Endothelial cell of umbilical vein (primary cell): ENCODE results near the gene RANBP17. TPM values are rescaled to one million over a fixed set of nuclear protein-coding genes. Genes with fewer than 3 reads are reported as not detected.

Experiments used
- BruUV-seq: library from RNA; stranded (reverse); fragments of 400-500 nt; replicated peaks from 2 replicates; lab custom pipeline; 2021; lab: Mats Ljungman, UMichigan
- CTCF ChIA-PET: fragments of 300-600, 350-600 bp; sonication (Branson Sonifier 250); formaldehyde crosslinking; loops from one replicate; lab custom pipeline; 2021; ENCODE audit warnings: antibody characterized with exemption, inconsistent platforms; lab: Charles Lee
- POLR2A ChIA-PET: fragments of 300-600, 350-600 bp; sonication (Branson Sonifier 250); formaldehyde crosslinking; loops from one replicate; lab custom pipeline; 2021; ENCODE audit warnings: antibody characterized with exemption, inconsistent platforms; lab: Charles Lee
- DNase-seq: peaks from one replicate; pipeline ENCODE4 v3.0.0-alpha.2; 2011; ENCODE audit warnings: low read depth, low spot score
- FAIRE-seq: peaks from 2 replicates; lab custom pipeline; 2011; peaks lifted over from hg19 to GRCh38; lab: Jason Lieb, UNC
- H2AFZ ChIP-seq: 2 replicates; pipeline ENCODE4 v1.6.0; 2012; ENCODE audit warnings: low read depth, low read length, control low read depth, inconsistent platforms
- H3K27ac ChIP-seq: 2 replicates; pipeline ENCODE4 v1.5.1; 2011; ENCODE audit warnings: low read depth, mild to moderate bottlenecking, control low read depth, low read length, moderate library complexity; ENCODE audit not compliant: insufficient read depth
- H3K27me3 ChIP-seq, 2 experiments: 2 replicates each; pipeline versions ENCODE4 v1.6.0 to v1.6.1; 2011; ENCODE audit warnings: low read length in 2 of 2, mixed read lengths in 1 of 2; ENCODE audit not compliant: control insufficient read depth in 2 of 2, insufficient read depth in 2 of 2
- H3K36me3 ChIP-seq, 2 experiments: 2 replicates in 1 of 2; 3 replicates in 1 of 2; pipeline ENCODE4 v1.5.1; 2011; ENCODE audit warnings: low read length in 2 of 2, mild to moderate bottlenecking in 1 of 2, moderate library complexity in 1 of 2; ENCODE audit not compliant: control insufficient read depth in 2 of 2, insufficient read depth in 2 of 2; ENCODE audit errors: extremely low read depth in 1 of 2
- H3K4me1 ChIP-seq: 3 replicates; pipeline ENCODE4 v1.5.1; 2011; ENCODE audit warnings: mild to moderate bottlenecking, low read length; ENCODE audit not compliant: control insufficient read depth, insufficient read depth; ENCODE audit errors: extremely low read depth
- H3K4me2 ChIP-seq: 2 replicates; pipeline ENCODE4 v1.6.1; 2011; ENCODE audit warnings: low read length, control low read depth, mixed read lengths; ENCODE audit not compliant: insufficient read depth
- H3K4me3 ChIP-seq, 3 experiments: fragments of 200-600 bp in 1 of 3; sonication (generic), shearing (Covaris generic) in 1 of 3; replicated peaks in 1 of 3; 2 replicates each; pipeline ENCODE4 v1.5.1; 2011 to 2016; ENCODE audit warnings: control low read depth in 3 of 3, low read length in 3 of 3, mild to moderate bottlenecking in 2 of 3, inconsistent platforms in 1 of 3, low read depth in 1 of 3, moderate library complexity in 1 of 3; ENCODE audit not compliant: insufficient read depth in 1 of 3
- H3K79me2 ChIP-seq: 2 replicates; pipeline ENCODE4 v1.6.0; 2012; ENCODE audit warnings: low read length, inconsistent platforms; ENCODE audit not compliant: control insufficient read depth, insufficient read depth
- H3K9ac ChIP-seq: replicated peaks from 2 replicates; pipeline ENCODE3; 2011; ENCODE audit warnings: low read length, control low read depth; ENCODE audit not compliant: insufficient read depth; ENCODE audit errors: extremely low read depth
- H3K9me1 ChIP-seq: replicated peaks from 3 replicates; pipeline ENCODE4 v1.6.0; 2011; ENCODE audit warnings: mild to moderate bottlenecking, low read length; ENCODE audit not compliant: control insufficient read depth, insufficient read depth; ENCODE audit errors: extremely low read depth
- H3K9me3 ChIP-seq: replicated peaks from 2 replicates; pipeline ENCODE4 v1.5.1; 2012; ENCODE audit warnings: low read length, inconsistent platforms; ENCODE audit not compliant: control insufficient read depth, insufficient read depth
- H4K20me1 ChIP-seq: replicated peaks from 2 replicates; pipeline ENCODE3; 2011; ENCODE audit warnings: mild to moderate bottlenecking, low read length; ENCODE audit not compliant: control insufficient read depth, insufficient read depth; ENCODE audit errors: extremely low read depth
- CTCF ChIP-seq, 2 donors: IDR thresholded peaks; 1 replicate in 1 of 2; 2 replicates in 1 of 2; pipeline ENCODE4 v1.5.1; 2011; ENCODE audit warnings: low read length in 2 of 2, mild to moderate bottlenecking in 2 of 2, moderate library complexity in 2 of 2, control low read depth in 1 of 2, inconsistent platforms in 1 of 2, low read depth in 1 of 2; ENCODE audit not compliant: insufficient read depth in 1 of 2; ENCODE audit errors: extremely low read depth in 1 of 2
- EZH2 ChIP-seq: IDR thresholded peaks from 2 replicates; pipeline ENCODE4 v1.6.1; 2012; ENCODE audit warnings: borderline replicate concordance, low read depth, mild to moderate bottlenecking, moderate library complexity, low read length, inconsistent platforms; ENCODE audit not compliant: severe bottlenecking
- GATA2 ChIP-seq: IDR thresholded peaks from 2 replicates; pipeline ENCODE4 v1.7.0; 2011; ENCODE audit warnings: low read depth, mild to moderate bottlenecking, moderate library complexity, mixed read lengths, low read length; ENCODE audit not compliant: insufficient read length, insufficient read depth
- JUN ChIP-seq: IDR thresholded peaks from 2 replicates; pipeline ENCODE4 v1.6.1; 2011; ENCODE audit warnings: borderline replicate concordance, low read depth; ENCODE audit not compliant: insufficient read length, insufficient read depth
- dilution Hi-C: fragments of 300-500 bp; cut with MboI; formaldehyde crosslinking; loops from one replicate; pipeline ENCODE4 v1.15.0; 2019; ENCODE audit warnings: low sequenced_read_pairs; ENCODE audit not compliant: extremely low pct_ligation_motif_present
- intact Hi-C: fragments of 100-400 bp; cut with micrococcal nuclease; formaldehyde crosslinking; loops from one replicate; pipeline ENCODE4 v1.10.0; 2022
- polyA plus RNA-seq, 4 experiments: library from polyadenylated mRNA; depleted of rRNA in 3 of 4; stranded (reverse) in 3 of 4; unstranded in 1 of 4; fragments of >200 nt; gene quantifications; 2 replicates each; pipeline versions ENCODE4 v1.2.1 to v1.2.3, GENCODE V29; 2011 to 2012; ENCODE audit warnings: missing spikeins in 1 of 4
- total RNA-seq: library from RNA; stranded (reverse); gene quantifications from 2 replicates; pipeline ENCODE4 v1.2.3, GENCODE V29; 2021

RANBP17 gene
- total and polyA plus RNA-seq, 2 donors (not counting 3 experiments of a cell fraction or from before 2014, with no cell fraction given) = 5.6 to 13.6 TPM

DNA sequence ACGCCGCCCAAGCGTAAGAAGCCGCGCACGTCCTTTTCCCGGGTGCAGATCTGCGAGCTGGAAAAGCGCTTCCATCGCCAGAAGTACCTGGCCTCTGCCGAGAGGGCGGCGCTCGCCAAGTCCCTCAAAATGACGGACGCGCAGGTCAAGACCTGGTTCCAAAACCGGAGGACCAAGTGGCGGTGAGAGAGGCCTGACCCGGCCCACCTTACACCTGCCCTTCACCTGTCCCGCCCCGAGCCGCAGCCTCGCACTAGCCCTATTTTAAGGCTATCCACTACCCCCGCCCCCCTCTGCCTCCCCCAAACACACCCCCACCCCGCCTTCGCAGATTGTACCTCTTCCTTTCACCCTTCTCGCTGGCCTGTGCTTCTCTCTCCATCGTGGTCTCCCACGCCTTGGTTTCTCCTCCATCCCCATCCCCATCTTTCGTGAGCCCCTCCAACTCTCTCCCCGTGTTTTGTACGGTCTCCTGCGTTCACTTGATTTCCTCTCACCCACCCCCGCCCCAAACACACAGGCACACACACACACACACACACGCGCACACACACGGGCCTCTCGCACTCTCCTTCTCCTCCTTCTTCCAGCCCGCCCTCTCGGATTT lies 448.5 kb downstream of the RANBP17 start:
- POLR2A ChIA-PET = no interaction called here
- Histone ChIP-seq H3K36me3 (no peaks in the 10 kb centered on the region), H3K4me2 (no peak overlapping the region), H3K27me3 (peaks cover 85 to 98% of the 10 kb centered on the region in 2 experiments), H4K20me1 (no peaks in the 10 kb centered on the region), H3K27ac (no peak overlapping the region), H3K9me3 (no peaks in the 10 kb centered on the region), H2AFZ (no peak overlapping the region), H3K9me1 (no peaks in the 10 kb centered on the region), H3K9ac (no peak overlapping the region), H3K4me3 (no peak overlapping the region), H3K4me1 (peaks cover 2% of the 10 kb centered on the region), H3K79me2 (no peaks in the 10 kb centered on the region)
- DNase-seq (no peak), FAIRE-seq (no peak)
- TF ChIP-seq JUN (no peak), EZH2 (peak; percentile 36), CTCF (IDR thresholded peaks at IDR 0.05; ENCODE audit: extremely low read depth in 1 of 2, insufficient read depth in 1 of 2, low read depth in 1 of 2, low read length in 2 of 2) (peak; percentile 28 to 37), GATA2 (no peak)
- intact Hi-C loops (loop anchor here (10.0 kb wide), 1 partner anchor 446 kb away; the partner anchor contains the start of gene RANBP17), dilution Hi-C loops (no loop called here)
- CTCF ChIA-PET = interaction anchor here (2.0 kb wide), 1 partner anchor 103 kb away, joined by 8 read pairs; no protein-coding TSS in a partner anchor
- BruUV-seq = no TSS peak
